GM23338 (cell line): Measurements from ENCODE around the gene IGF2R.

Source experiments
- CREB1 ChIP-seq: fragments of 250-450 bp; sonication (Bioruptor Pico); IDR thresholded peaks from 2 replicates; pipeline ENCODE4 v1.5.0; 2020; ENCODE audit warnings: low read depth, mild to moderate bottlenecking, moderate library complexity
- EZH2phosphoT487 ChIP-seq: fragments of 200-600 bp; sonication (generic); IDR thresholded peaks from one replicate; pipeline ENCODE4 v1.8.1; 2018; ENCODE audit warnings: antibody characterized with exemption; ENCODE audit not compliant: unreplicated experiment
- TF ChIP-seq, protein P1 (sequence below), 2 experiments: fragments of 200-600 bp in 1 of 2; sonication (generic) in 1 of 2; conservative IDR thresholded peaks; 2 replicates each; pipeline versions ENCODE4 v1.5.1 to v1.6.1; 2016 to 2017; ENCODE audit warnings: antibody characterized with exemption in 2 of 2, low read depth in 2 of 2, mild to moderate bottlenecking in 2 of 2, moderate library complexity in 1 of 2

DNA sequence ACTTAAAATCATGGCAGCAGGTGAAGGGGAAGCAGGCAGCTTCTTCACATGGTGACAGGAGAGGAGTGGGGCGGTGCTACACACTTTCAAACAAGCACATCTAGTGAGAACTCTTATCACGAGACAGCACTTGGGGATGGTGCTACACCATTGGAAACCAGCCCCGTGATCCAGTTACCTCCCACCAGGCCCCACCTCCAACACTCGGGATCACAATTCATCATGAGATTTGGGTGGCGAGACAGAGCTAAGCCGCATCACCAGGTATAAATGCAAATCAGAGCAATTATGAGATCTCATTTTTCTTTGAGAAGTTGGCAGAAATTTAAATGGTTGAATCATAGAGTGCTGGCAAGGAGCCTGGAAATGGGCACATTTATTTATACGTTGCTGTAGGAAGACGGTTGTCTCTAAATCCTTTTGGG lies 31.4 kb downstream of the IGF2R start:
- TF ChIP-seq, protein P1, sequence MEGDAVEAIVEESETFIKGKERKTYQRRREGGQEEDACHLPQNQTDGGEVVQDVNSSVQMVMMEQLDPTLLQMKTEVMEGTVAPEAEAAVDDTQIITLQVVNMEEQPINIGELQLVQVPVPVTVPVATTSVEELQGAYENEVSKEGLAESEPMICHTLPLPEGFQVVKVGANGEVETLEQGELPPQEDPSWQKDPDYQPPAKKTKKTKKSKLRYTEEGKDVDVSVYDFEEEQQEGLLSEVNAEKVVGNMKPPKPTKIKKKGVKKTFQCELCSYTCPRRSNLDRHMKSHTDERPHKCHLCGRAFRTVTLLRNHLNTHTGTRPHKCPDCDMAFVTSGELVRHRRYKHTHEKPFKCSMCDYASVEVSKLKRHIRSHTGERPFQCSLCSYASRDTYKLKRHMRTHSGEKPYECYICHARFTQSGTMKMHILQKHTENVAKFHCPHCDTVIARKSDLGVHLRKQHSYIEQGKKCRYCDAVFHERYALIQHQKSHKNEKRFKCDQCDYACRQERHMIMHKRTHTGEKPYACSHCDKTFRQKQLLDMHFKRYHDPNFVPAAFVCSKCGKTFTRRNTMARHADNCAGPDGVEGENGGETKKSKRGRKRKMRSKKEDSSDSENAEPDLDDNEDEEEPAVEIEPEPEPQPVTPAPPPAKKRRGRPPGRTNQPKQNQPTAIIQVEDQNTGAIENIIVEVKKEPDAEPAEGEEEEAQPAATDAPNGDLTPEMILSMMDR (conservative IDR thresholded peaks at IDR 0.05; ENCODE audit: low read depth in 2 of 2): no peak
- no peak for TF ChIP-seq CREB1 (CRISPR knock-in tag)
- no peak for TF ChIP-seq EZH2phosphoT487
